ENCODE measurements around the gene CHCHD1. TPM values are rescaled to one million over a fixed set of nuclear protein-coding genes. Genes with fewer than 3 reads are reported as not detected.
"Not testable (repeated sequence)": the region's sequence is repeated elsewhere in the genome, so short reads cannot be mapped to it uniquely, and the experiment has no call there.

The CHCHD1 gene
- polyA plus RNA-seq, 1 experiment = 14.3 TPM

- Histone ChIP-seq H3K36me3 (ENCODE audit: control insufficient read depth, insufficient read depth, low read length) (peaks cover 22% of the 10 kb centered on the region), H3K4me3 (ENCODE audit: low read depth, low read length) (no peak overlapping the region), H3K27me3 (ENCODE audit: control insufficient read depth, insufficient read depth, low read length) (no peaks in the 10 kb centered on the region)
- CTCF ChIA-PET = interaction anchor here (1.0 to 1.4 kb wide), 3 partner anchors 15 to 57 kb away, joined by 3 to 4 read pairs (median 4); no protein-coding TSS in a partner anchor
- DNase-seq (ENCODE audit: low read depth) = no peak
- no peak for TF ChIP-seq CTCF (IDR thresholded peaks at IDR 0.05; ENCODE audit: insufficient read depth, low read depth, low read length)
- POLR2A ChIA-PET = no interaction called here
Observed at GRCh38 chr10:73823391-73823790, 41.5 kb downstream of the CHCHD1 start.

GRCh38 chr10:73824146-73824725 lies 42.4 kb downstream of the CHCHD1 start:
- DNase-seq (ENCODE audit: low read depth) = no peak
- no peak overlapping the region for H3K4me3 ChIP-seq (ENCODE audit: low read depth, low read length)
- CTCF ChIA-PET = interaction anchor here (1.4 kb wide), 1 partner anchor 56 kb away, joined by 4 read pairs; no protein-coding TSS in a partner anchor
- no peaks in the 10 kb centered on the region for H3K27me3 ChIP-seq (ENCODE audit: control insufficient read depth, insufficient read depth, low read length)
- POLR2A ChIA-PET = no interaction called here
- H3K36me3 ChIP-seq (ENCODE audit: control insufficient read depth, insufficient read depth, low read length) = peaks cover 22% of the 10 kb centered on the region
- TF ChIP-seq CTCF (IDR thresholded peaks at IDR 0.05; ENCODE audit: insufficient read depth, low read depth, low read length) = no peak

GRCh38 chr10:73827346-73828089 lies 45.7 kb downstream of the CHCHD1 start:
- ChIA-PET CTCF (interaction anchor here (1.3 to 2.1 kb wide), 3 partner anchors 12 to 52 kb away, joined by 3 to 7 read pairs (median 6); no protein-coding TSS in a partner anchor), POLR2A (no interaction called here)
- Histone ChIP-seq H3K4me3 (ENCODE audit: low read depth, low read length) (no peak overlapping the region), H3K27me3 (ENCODE audit: control insufficient read depth, insufficient read depth, low read length) (no peaks in the 10 kb centered on the region), H3K36me3 (ENCODE audit: control insufficient read depth, insufficient read depth, low read length) (peaks cover 19% of the 10 kb centered on the region)
- no peak for TF ChIP-seq CTCF (IDR thresholded peaks at IDR 0.05; ENCODE audit: insufficient read depth, low read depth, low read length)
- DNase-seq (ENCODE audit: low read depth) = no peak

GRCh38 chr10:73828161-73828560 lies 46.3 kb downstream of the CHCHD1 start:
- peaks cover 19% of the 10 kb centered on the region for H3K36me3 ChIP-seq (ENCODE audit: control insufficient read depth, insufficient read depth, low read length)
- no peak for TF ChIP-seq CTCF (IDR thresholded peaks at IDR 0.05; ENCODE audit: insufficient read depth, low read depth, low read length)
- CTCF ChIA-PET = interaction anchor here (0.6 to 2.1 kb wide), 3 partner anchors 12 to 52 kb away, joined by 3 to 7 read pairs (median 3); no protein-coding TSS in a partner anchor
- H3K27me3 ChIP-seq (ENCODE audit: control insufficient read depth, insufficient read depth, low read length) = no peaks in the 10 kb centered on the region
- POLR2A ChIA-PET = no interaction called here
- H3K4me3 ChIP-seq (ENCODE audit: low read depth, low read length) = no peak overlapping the region
- no peak for DNase-seq (ENCODE audit: low read depth)

GRCh38 chr10:73829090-73829489 lies 47.2 kb downstream of the CHCHD1 start:
- peaks cover 16% of the 10 kb centered on the region for H3K36me3 ChIP-seq (ENCODE audit: control insufficient read depth, insufficient read depth, low read length)
- POLR2A ChIA-PET; DNase-seq (ENCODE audit: low read depth); H3K4me3 ChIP-seq (ENCODE audit: low read depth, low read length); H3K27me3 ChIP-seq (ENCODE audit: control insufficient read depth, insufficient read depth, low read length): not testable (repeated sequence)
- CTCF ChIA-PET = interaction anchor here (0.7 to 2.1 kb wide), 3 partner anchors 10 to 15 kb away, joined by 3 to 7 read pairs (median 4); no protein-coding TSS in a partner anchor

Small RNA genes lying within 50 kb of the gene (small RNA-seq; reads per million reads assigned to genes)
- not detected for gene AC022400.4 (ENCODE audit: insufficient read length, low read depth, low replicate concordance)
- not detected for gene AC022400.9 (ENCODE audit: insufficient read length, low read depth, low replicate concordance)
- not detected for gene ZSWIM8-AS1 (ENCODE audit: insufficient read length, low read depth, low replicate concordance)

Other genes starting within 250 kb of the CHCHD1 start
- 13.7 and 13.9 TPM in 2 replicates for gene USP54, start 190.7 kb upstream of the CHCHD1 start, polyA plus RNA-seq (2011; rRNA removed)
- 8.3 and 9.6 TPM in 2 replicates for gene MYOZ1, start 140.6 kb upstream of the CHCHD1 start, polyA plus RNA-seq (2011; rRNA removed)
- gene SYNPO2L, start 126.0 kb upstream of the CHCHD1 start, polyA plus RNA-seq (2011; rRNA removed) = 0.04 and 0.05 TPM in 2 replicates
- gene AGAP5, start 83.9 kb upstream of the CHCHD1 start, polyA plus RNA-seq (2011; rRNA removed) = 3.3 and 4.0 TPM in 2 replicates
- gene SEC24C, start 37.7 kb upstream of the CHCHD1 start, polyA plus RNA-seq (2011; rRNA removed) = 72.6 and 92.2 TPM in 2 replicates
- 39.3 and 82.0 TPM in 2 replicates for gene ZSWIM8, start 3.6 kb downstream of the CHCHD1 start, polyA plus RNA-seq (2011; rRNA removed)
- 19.9 and 27.2 TPM in 2 replicates for gene NDST2, start 29.6 kb downstream of the CHCHD1 start, polyA plus RNA-seq (2011; rRNA removed)
- 32.5 and 43.8 TPM in 2 replicates for gene CAMK2G, start 92.5 kb downstream of the CHCHD1 start, polyA plus RNA-seq (2011; rRNA removed)
- gene PLAU, start 129.1 kb downstream of the CHCHD1 start, polyA plus RNA-seq (2011; rRNA removed) = 25.2 and 37.2 TPM in 2 replicates
- gene VCL, start 216.1 kb downstream of the CHCHD1 start, polyA plus RNA-seq (2011; rRNA removed) = 235 and 255 TPM in 2 replicates

Measured in BJ (cell line).